ENCODE results near the gene HNRNPDL. TPM values are rescaled to one million over a fixed set of nuclear protein-coding genes. Genes with fewer than 3 reads are reported as not detected.
A peak's percentile ranks its signal among the peaks of the same experiment; 100 is the strongest.

HNRNPDL gene
- total and polyA plus RNA-seq, 2 of the 13 experiments (the other 11 are each of a cell fraction or from before 2014, with no cell fraction given), result 167 to 414 TPM

DNA sequence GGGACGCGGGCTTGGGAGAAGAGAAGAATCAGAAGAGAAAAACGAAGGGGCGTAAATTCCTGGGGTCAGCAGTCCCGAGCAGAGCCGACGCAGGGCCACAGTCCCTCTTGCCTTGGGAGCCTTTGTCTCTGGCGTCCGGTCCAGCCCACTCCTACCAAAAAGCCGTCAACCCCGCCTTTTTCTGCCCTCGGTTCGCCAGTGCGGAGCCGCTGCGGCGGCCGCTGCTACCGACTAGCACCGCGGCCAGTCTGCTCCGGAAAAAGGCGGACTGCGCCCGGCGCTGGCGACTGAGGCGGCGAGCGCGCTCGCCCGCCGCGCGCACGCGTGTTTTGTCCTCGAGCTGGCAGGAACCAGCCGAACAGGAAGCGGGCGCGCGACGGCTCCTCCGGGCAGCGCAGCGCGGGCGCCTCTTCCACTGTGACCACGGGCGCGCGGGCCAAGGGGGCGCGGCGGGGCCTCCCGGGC is 502 bp downstream of the HNRNPDL start (continued):
- TF ChIP-seq, protein P1, sequence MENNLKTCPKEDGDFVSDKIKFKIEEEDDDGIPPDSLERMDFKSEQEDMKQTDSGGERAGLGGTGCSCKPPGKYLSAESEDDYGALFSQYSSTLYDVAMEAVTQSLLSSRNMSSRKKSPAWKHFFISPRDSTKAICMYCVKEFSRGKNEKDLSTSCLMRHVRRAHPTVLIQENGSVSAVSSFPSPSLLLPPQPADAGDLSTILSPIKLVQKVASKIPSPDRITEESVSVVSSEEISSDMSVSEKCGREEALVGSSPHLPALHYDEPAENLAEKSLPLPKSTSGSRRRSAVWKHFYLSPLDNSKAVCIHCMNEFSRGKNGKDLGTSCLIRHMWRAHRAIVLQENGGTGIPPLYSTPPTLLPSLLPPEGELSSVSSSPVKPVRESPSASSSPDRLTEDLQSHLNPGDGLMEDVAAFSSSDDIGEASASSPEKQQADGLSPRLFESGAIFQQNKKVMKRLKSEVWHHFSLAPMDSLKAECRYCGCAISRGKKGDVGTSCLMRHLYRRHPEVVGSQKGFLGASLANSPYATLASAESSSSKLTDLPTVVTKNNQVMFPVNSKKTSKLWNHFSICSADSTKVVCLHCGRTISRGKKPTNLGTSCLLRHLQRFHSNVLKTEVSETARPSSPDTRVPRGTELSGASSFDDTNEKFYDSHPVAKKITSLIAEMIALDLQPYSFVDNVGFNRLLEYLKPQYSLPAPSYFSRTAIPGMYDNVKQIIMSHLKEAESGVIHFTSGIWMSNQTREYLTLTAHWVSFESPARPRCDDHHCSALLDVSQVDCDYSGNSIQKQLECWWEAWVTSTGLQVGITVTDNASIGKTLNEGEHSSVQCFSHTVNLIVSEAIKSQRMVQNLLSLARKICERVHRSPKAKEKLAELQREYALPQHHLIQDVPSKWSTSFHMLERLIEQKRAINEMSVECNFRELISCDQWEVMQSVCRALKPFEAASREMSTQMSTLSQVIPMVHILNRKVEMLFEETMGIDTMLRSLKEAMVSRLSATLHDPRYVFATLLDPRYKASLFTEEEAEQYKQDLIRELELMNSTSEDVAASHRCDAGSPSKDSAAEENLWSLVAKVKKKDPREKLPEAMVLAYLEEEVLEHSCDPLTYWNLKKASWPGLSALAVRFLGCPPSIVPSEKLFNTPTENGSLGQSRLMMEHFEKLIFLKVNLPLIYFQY (CRISPR knock-in tag; IDR thresholded peaks at IDR 0.05; ENCODE audit: borderline replicate concordance), result no peak
- TF ChIP-seq ZNF709 (CRISPR knock-in tag; IDR thresholded peaks at IDR 0.05), result no peak
- TF ChIP-seq POLR2AphosphoS5 (IDR thresholded peaks at IDR 0.05; ENCODE audit: low read depth, low read length), result no peak
- no peak for TF ChIP-seq ISX (CRISPR knock-in tag; conservative IDR thresholded peaks at IDR 0.05)
- peak; percentile 0; the same call in 1 of the 2 replicates for TF ChIP-seq SPEN (CRISPR knock-in tag; IDR thresholded peaks at IDR 0.05; ENCODE audit: low read depth)
- TF ChIP-seq ZNF468 (CRISPR knock-in tag; IDR thresholded peaks at IDR 0.05), result 0 out of 2 replicates have a peak, but pooled peaks have one; percentile 22
- no peak for TF ChIP-seq SOX5 (CRISPR knock-in tag; IDR thresholded peaks at IDR 0.05; ENCODE audit: borderline replicate concordance)
- TF ChIP-seq ZNF674 (CRISPR knock-in tag; IDR thresholded peaks at IDR 0.05; ENCODE audit: low read depth), result 0 out of 2 replicates have a peak, but pooled peaks have one; percentile 54
- peak; percentile 35; the same call in 1 of the 2 replicates for TF ChIP-seq ZFY (CRISPR knock-in tag; IDR thresholded peaks at IDR 0.05)
- peak; percentile 74 for TF ChIP-seq RBFOX2 (IDR thresholded peaks at IDR 0.05; ENCODE audit: low read depth, low read length)
- peak; percentile 71 for TF ChIP-seq AGO2 (optimal IDR thresholded peaks at IDR 0.05; ENCODE audit: low read depth, low read length)
- peak; percentile 18 for TF ChIP-seq POLR2G (IDR thresholded peaks at IDR 0.05; ENCODE audit: low read depth, low read length)
- TF ChIP-seq GFI1 (CRISPR knock-in tag; IDR thresholded peaks at IDR 0.05; ENCODE audit: borderline replicate concordance), result 0 out of 2 replicates have a peak, but pooled peaks have one; percentile 22
- TF ChIP-seq, protein P2, sequence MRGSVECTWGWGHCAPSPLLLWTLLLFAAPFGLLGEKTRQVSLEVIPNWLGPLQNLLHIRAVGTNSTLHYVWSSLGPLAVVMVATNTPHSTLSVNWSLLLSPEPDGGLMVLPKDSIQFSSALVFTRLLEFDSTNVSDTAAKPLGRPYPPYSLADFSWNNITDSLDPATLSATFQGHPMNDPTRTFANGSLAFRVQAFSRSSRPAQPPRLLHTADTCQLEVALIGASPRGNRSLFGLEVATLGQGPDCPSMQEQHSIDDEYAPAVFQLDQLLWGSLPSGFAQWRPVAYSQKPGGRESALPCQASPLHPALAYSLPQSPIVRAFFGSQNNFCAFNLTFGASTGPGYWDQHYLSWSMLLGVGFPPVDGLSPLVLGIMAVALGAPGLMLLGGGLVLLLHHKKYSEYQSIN (CRISPR knock-in tag; IDR thresholded peaks at IDR 0.05; ENCODE audit: borderline replicate concordance), result no peak
- no peak for TF ChIP-seq RFX3 (CRISPR knock-in tag; IDR thresholded peaks at IDR 0.05)
- TF ChIP-seq, protein P3, sequence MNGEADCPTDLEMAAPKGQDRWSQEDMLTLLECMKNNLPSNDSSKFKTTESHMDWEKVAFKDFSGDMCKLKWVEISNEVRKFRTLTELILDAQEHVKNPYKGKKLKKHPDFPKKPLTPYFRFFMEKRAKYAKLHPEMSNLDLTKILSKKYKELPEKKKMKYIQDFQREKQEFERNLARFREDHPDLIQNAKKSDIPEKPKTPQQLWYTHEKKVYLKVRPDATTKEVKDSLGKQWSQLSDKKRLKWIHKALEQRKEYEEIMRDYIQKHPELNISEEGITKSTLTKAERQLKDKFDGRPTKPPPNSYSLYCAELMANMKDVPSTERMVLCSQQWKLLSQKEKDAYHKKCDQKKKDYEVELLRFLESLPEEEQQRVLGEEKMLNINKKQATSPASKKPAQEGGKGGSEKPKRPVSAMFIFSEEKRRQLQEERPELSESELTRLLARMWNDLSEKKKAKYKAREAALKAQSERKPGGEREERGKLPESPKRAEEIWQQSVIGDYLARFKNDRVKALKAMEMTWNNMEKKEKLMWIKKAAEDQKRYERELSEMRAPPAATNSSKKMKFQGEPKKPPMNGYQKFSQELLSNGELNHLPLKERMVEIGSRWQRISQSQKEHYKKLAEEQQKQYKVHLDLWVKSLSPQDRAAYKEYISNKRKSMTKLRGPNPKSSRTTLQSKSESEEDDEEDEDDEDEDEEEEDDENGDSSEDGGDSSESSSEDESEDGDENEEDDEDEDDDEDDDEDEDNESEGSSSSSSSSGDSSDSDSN (CRISPR knock-in tag; IDR thresholded peaks at IDR 0.05), result peak; percentile 15; the same call in 1 of the 2 replicates
- TF ChIP-seq MIXL1 (CRISPR knock-in tag; IDR thresholded peaks at IDR 0.05), result no peak
- 0 out of 2 replicates have a peak, but pooled peaks have one; percentile 8 for TF ChIP-seq SAFB2 (CRISPR knock-in tag; IDR thresholded peaks at IDR 0.05; ENCODE audit: borderline replicate concordance, low read depth)
- 0 out of 2 replicates have a peak, but pooled peaks have one; percentile 28 for TF ChIP-seq REXO4 (CRISPR knock-in tag; IDR thresholded peaks at IDR 0.05; ENCODE audit: borderline replicate concordance)
- peak; percentile 42; the same call in 1 of the 2 replicates for TF ChIP-seq YEATS4 (CRISPR knock-in tag; IDR thresholded peaks at IDR 0.05; ENCODE audit: borderline replicate concordance)
- TF ChIP-seq ZFP90 (CRISPR knock-in tag; IDR thresholded peaks at IDR 0.05; ENCODE audit: borderline replicate concordance), result no peak
- TF ChIP-seq ZNF329 (CRISPR knock-in tag; IDR thresholded peaks at IDR 0.05; ENCODE audit: low read depth), result 0 out of 2 replicates have a peak, but pooled peaks have one; percentile 0
- TF ChIP-seq NCOA5 (CRISPR knock-in tag; IDR thresholded peaks at IDR 0.05), result no peak
- 0 out of 2 replicates have a peak, but pooled peaks have one; percentile 4 for TF ChIP-seq TGIF2 (CRISPR knock-in tag; IDR thresholded peaks at IDR 0.05)
- TF ChIP-seq RAD21 (CRISPR knock-in tag; IDR thresholded peaks at IDR 0.05), result peak; percentile 30; the same call in 1 of the 2 replicates
